K562 (cell line): ENCODE data around the gene RSRC1.
"Not testable (repeated sequence)": the region's sequence is repeated elsewhere in the genome, so short reads cannot be mapped to it uniquely, and the experiment has no call there.

Experiments used
- CTCF ChIP-seq, 3 experiments: IDR thresholded peaks in 2 of 3; conservative IDR thresholded peaks in 1 of 3; 2 replicates each; pipeline ENCODE4 v1.5.1; 2011 to 2012; ENCODE audit warnings: low read length in 3 of 3, mild to moderate bottlenecking in 3 of 3, control low read depth in 2 of 3, improper control_type of control experiment in 1 of 3, inconsistent platforms in 1 of 3, low read depth in 1 of 3, mixed read lengths in 1 of 3, moderate library complexity in 1 of 3; ENCODE audit not compliant: insufficient read depth in 2 of 3
- ETV6 ChIP-seq, 3 experiments: fragments of 150-350 bp in 1 of 3; sonication (generic) in 1 of 3; formaldehyde crosslinking in 1 of 3; IDR thresholded peaks; 2 replicates each; pipeline versions ENCODE4 v1.6.1 to v1.8.0; 2014 to 2022; ENCODE audit warnings: borderline replicate concordance in 2 of 3, low read depth in 2 of 3, antibody characterized with exemption in 1 of 3, low read length in 1 of 3, mild to moderate bottlenecking in 1 of 3, missing genetic modification reagents in 1 of 3
- KDM4B ChIP-seq, 2 experiments: fragments of 450-650 bp in 1 of 2; sonication (generic) in 1 of 2; IDR thresholded peaks; 2 replicates each; pipeline ENCODE4 v1.6.1; 2016 to 2017; ENCODE audit warnings: borderline replicate concordance in 2 of 2, antibody characterized with exemption in 1 of 2, low read depth in 1 of 2, mild to moderate bottlenecking in 1 of 2
- NFXL1 ChIP-seq: fragments of 450-650 bp; formaldehyde crosslinking; IDR thresholded peaks from 2 replicates; pipeline ENCODE4 v1.4.0; 2021; ENCODE audit warnings: mild to moderate bottlenecking
- NRF1 ChIP-seq, 2 experiments: fragments of 450-650 bp; IDR thresholded peaks in 1 of 2; conservative IDR thresholded peaks in 1 of 2; 2 replicates each; pipeline ENCODE4 v1.6.1; 2014; ENCODE audit warnings: mild to moderate bottlenecking in 2 of 2
- POLR2A ChIP-seq: fragments of 450-650 bp; conservative IDR thresholded peaks from 2 replicates; pipeline ENCODE4 v1.6.1; 2016
- PTRF ChIP-seq: fragments of 450-650 bp; IDR thresholded peaks from 2 replicates; pipeline ENCODE4 v1.6.1; 2016; ENCODE audit warnings: mild to moderate bottlenecking, missing genetic modification characterization, missing compliant biosample characterization
- RNF2 ChIP-seq: sonication (generic); IDR thresholded peaks from 2 replicates; pipeline ENCODE4 v1.6.1; 2016
- SIN3A ChIP-seq, 2 experiments: fragments of 150-350 bp in 1 of 2; IDR thresholded peaks; 2 replicates each; pipeline ENCODE4 v1.6.1; 2011 to 2016; ENCODE audit warnings: borderline replicate concordance in 2 of 2, low read depth in 2 of 2, low read length in 2 of 2, mild to moderate bottlenecking in 2 of 2, moderate library complexity in 2 of 2; ENCODE audit not compliant: control insufficient read depth in 1 of 2
- SMARCC2 ChIP-seq: fragments of 450-650 bp; IDR thresholded peaks from 2 replicates; pipeline ENCODE4 v1.6.1; 2017; ENCODE audit warnings: antibody characterized with exemption, moderate library complexity, mild to moderate bottlenecking, low read depth
- THRAP3 ChIP-seq: fragments of 450-650 bp; IDR thresholded peaks from 2 replicates; pipeline ENCODE4 v1.6.1; 2016; ENCODE audit warnings: mild to moderate bottlenecking, inconsistent platforms, borderline replicate concordance
- USF2 ChIP-seq: sonication (generic); formaldehyde crosslinking; IDR thresholded peaks from 2 replicates; pipeline ENCODE4 v1.5.0; 2020; ENCODE audit warnings: missing genetic modification reagents
- ZBED1 ChIP-seq: IDR thresholded peaks from 2 replicates; pipeline ENCODE4 v1.6.1; 2014
- ZNF780A ChIP-seq: fragments of 250-450 bp; sonication (Bioruptor Pico); IDR thresholded peaks from 2 replicates; pipeline ENCODE4 v1.5.0; 2021; ENCODE audit warnings: mild to moderate bottlenecking

GRCh38 chr3:158122721-158123120 is 12.8 kb downstream of the RSRC1 start:
- TF ChIP-seq SMARCC2; POLR2A; RNF2; SIN3A (IDR thresholded peaks at IDR 0.05; ENCODE audit: borderline replicate concordance in 2 of 2, control insufficient read depth in 1 of 2, low read depth in 2 of 2, low read length in 2 of 2); PTRF (tag); ZBED1; NFXL1 (CRISPR knock-in tag); USF2; ETV6 (IDR thresholded peaks at IDR 0.05; ENCODE audit: borderline replicate concordance in 1 of 2, low read depth in 2 of 2, low read length in 1 of 2); ETV6 (CRISPR knock-in tag; IDR thresholded peaks at IDR 0.05; ENCODE audit: borderline replicate concordance); ZNF780A (CRISPR knock-in tag); NRF1 (conservative IDR thresholded peaks at IDR 0.05 in 1 of 2, IDR thresholded peaks at IDR 0.05 in 1 of 2); CTCF (IDR thresholded peaks at IDR 0.05 in 2 of 3, conservative IDR thresholded peaks at IDR 0.05 in 1 of 3; ENCODE audit: insufficient read depth in 2 of 3, low read depth in 1 of 3, low read length in 3 of 3); KDM4B (IDR thresholded peaks at IDR 0.05; ENCODE audit: borderline replicate concordance in 2 of 2, low read depth in 1 of 2); THRAP3: not testable (repeated sequence)
